Esophagus squamous epithelium (tissue), 5 donors: ENCODE data around the gene GTPBP2. TPM values are rescaled to one million over a fixed set of nuclear protein-coding genes. Genes with fewer than 3 reads are reported as not detected.
"Not testable (repeated sequence)": the region's sequence is repeated elsewhere in the genome, so short reads cannot be mapped to it uniquely, and the experiment has no call there.

ENCODE experiments used
- DNase-seq: peaks from one replicate; lab custom pipeline; 2025; lab: John Stamatoyannopoulos, UW
- H3K27ac ChIP-seq, 4 donors: fragments of 200-600 bp; sonication (generic); one replicate each; pipeline ENCODE4 v1.5.1; 2016 to 2019; ENCODE audit warnings: mild to moderate bottlenecking in 1 of 4
- H3K27me3 ChIP-seq, 4 donors: fragments of 200-600 bp; sonication (generic); 1 replicate in 3 of 4; 2 replicates in 1 of 4; pipeline versions ENCODE4 v1.5.1 to v1.6.0; 2017 to 2021; ENCODE audit warnings: antibody characterized with exemption in 1 of 4
- H3K36me3 ChIP-seq, 3 donors: fragments of 200-600 bp; sonication (generic); one replicate each; pipeline ENCODE4 v1.5.1; 2016 to 2019
- H3K4me1 ChIP-seq, 3 donors: fragments of 200-600 bp; sonication (generic); one replicate each; pipeline ENCODE4 v1.5.1; 2017 to 2019
- H3K4me3 ChIP-seq, 4 donors: fragments of 200-600 bp; sonication (generic); 1 replicate in 3 of 4; 2 replicates in 1 of 4; pipeline ENCODE4 v1.5.1; 2016 to 2019; ENCODE audit warnings: mild to moderate bottlenecking in 2 of 4, moderate library complexity in 1 of 4
- H3K9me3 ChIP-seq, 3 donors: fragments of 200-600 bp; sonication (generic); one replicate each; pipeline ENCODE4 v1.5.1; 2016 to 2019
- CTCF ChIP-seq, 6 experiments: fragments of 450-650 bp in 4 of 6; fragments of 200-600 bp in 2 of 6; sonication (generic) in 2 of 6; IDR thresholded peaks; one replicate each; pipeline ENCODE4 v1.5.1; 2016 to 2019; ENCODE audit warnings: antibody characterized with exemption in 6 of 6, mild to moderate bottlenecking in 4 of 6, moderate library complexity in 4 of 6
- POLR2A ChIP-seq, 4 donors: fragments of 450-650 bp; IDR thresholded peaks; one replicate each; pipeline ENCODE4 v1.6.1; 2017; ENCODE audit warnings: antibody characterized with exemption in 4 of 4, mild to moderate bottlenecking in 4 of 4, moderate library complexity in 3 of 4
- WGBS, 2 donors: methylation state at CpG; one replicate each; pipeline ENCODE4 v1.1.5; 2018; 5-methylcytosine and 5-hydroxymethylcytosine counted together
- intact Hi-C: fragments of 100-400 bp; cut with DNase I; formaldehyde crosslinking; loops from one replicate; pipeline ENCODE4 v1.15.0; 2022
- total RNA-seq, 4 donors: library from RNA; depleted of rRNA; stranded (reverse); fragments of >200 nt; gene quantifications; one replicate each; pipeline ENCODE4 v1.1.0, GENCODE V29; 2016
- donor health status: DM: yes; HTN: yes; CAD: no.

The GTPBP2 gene
- total RNA-seq, 4 donors from 2014 or later: 24.3 to 52.4 (median 48.6) TPM

GRCh38 chr6:43657221-43657802, 28.2 kb upstream of the GTPBP2 start:
- no peaks in the 10 kb centered on the region for H3K4me1 ChIP-seq
- DNase-seq: no peak
- intact Hi-C loops: no loop called here
- no peaks in the 10 kb centered on the region for H3K36me3 ChIP-seq
- TF ChIP-seq CTCF (IDR thresholded peaks at IDR 0.05): no peak
- no peak for TF ChIP-seq POLR2A (IDR thresholded peaks at IDR 0.05)
- 82 to 83% methylated on average over 3 of the region's 3 CpGs for WGBS, 2 donors
- H3K9me3 ChIP-seq: no peaks in the 10 kb centered on the region
- no peaks in the 10 kb centered on the region for H3K27me3 ChIP-seq
- H3K27ac ChIP-seq: no peak overlapping the region
- H3K4me3 ChIP-seq: no peak overlapping the region

GRCh38 chr6:43652822-43653221, 23.8 kb upstream of the GTPBP2 start:
- H3K9me3 ChIP-seq, H3K4me3 ChIP-seq, intact Hi-C loops, H3K4me1 ChIP-seq, DNase-seq, H3K27ac ChIP-seq, H3K36me3 ChIP-seq, H3K27me3 ChIP-seq: not testable (repeated sequence)
- 70 to 92% methylated on average over 2 of the region's 2 CpGs for WGBS, 2 donors

- intact Hi-C loops: no loop called here
These were observed 19.2 kb upstream of the GTPBP2 start for GRCh38 chr6:43648248-43648647.

GRCh38 chr6:43647613-43648012, 18.5 kb upstream of the GTPBP2 start:
- Histone ChIP-seq H3K4me3 (no peak overlapping the region), H3K27ac (no peak overlapping the region), H3K27me3 (no peaks in the 10 kb centered on the region), H3K9me3 (no peaks in the 10 kb centered on the region), H3K36me3 (peaks cover 0 to 1% (median 0%) of the 10 kb centered on the region in 3 donors), H3K4me1 (peaks cover 0 to 17% (median 5%) of the 10 kb centered on the region in 3 donors)
- no peak for TF ChIP-seq POLR2A (IDR thresholded peaks at IDR 0.05)
- no peak for TF ChIP-seq CTCF (IDR thresholded peaks at IDR 0.05)
- DNase-seq: no peak
- 94 to 100% methylated on average over 3 of the region's 3 CpGs for WGBS, 2 donors
- intact Hi-C loops: no loop called here

More at GRCh38 chr6:43648248-43648647, 19.2 kb upstream of the GTPBP2 start:
- no peaks in the 10 kb centered on the region for H3K27me3 ChIP-seq
- peaks cover 0 to 17% (median 5%) of the 10 kb centered on the region in 3 donors for H3K4me1 ChIP-seq
- DNase-seq: no peak
- no peaks in the 10 kb centered on the region for H3K9me3 ChIP-seq
- no peaks in the 10 kb centered on the region for H3K36me3 ChIP-seq
- H3K4me3 ChIP-seq: no peak overlapping the region
- 86 to 94% methylated on average over 2 of the region's 2 CpGs for WGBS, 2 donors
- TF ChIP-seq POLR2A (IDR thresholded peaks at IDR 0.05) (no peak), CTCF (IDR thresholded peaks at IDR 0.05) (no peak)
- no peak overlapping the region for H3K27ac ChIP-seq

GRCh38 chr6:43645613-43645964, 16.5 kb upstream of the GTPBP2 start:
- Histone ChIP-seq H3K4me1 (peaks cover 0 to 17% (median 5%) of the 10 kb centered on the region in 3 donors), H3K4me3 (peak overlapping the region; percentile 20 to 63 (median 48)), H3K36me3 (peaks cover 0 to 21% (median 2%) of the 10 kb centered on the region in 3 donors), H3K9me3 (no peaks in the 10 kb centered on the region), H3K27ac (peak overlapping the region in 3 of 4 donors; percentile 30 to 78 (median 61)), H3K27me3 (no peaks in the 10 kb centered on the region)
- 10 to 11% methylated on average over 9 of the region's 9 CpGs for WGBS, 2 donors
- TF ChIP-seq POLR2A (IDR thresholded peaks at IDR 0.05) (no peak), CTCF (IDR thresholded peaks at IDR 0.05) (no peak)
- DNase-seq: no peak
- intact Hi-C loops: no loop called here
